HL-60 (cell line): ENCODE data around the gene NEBL.

ENCODE experiments used
- DNase-seq, 2 experiments: peaks; one replicate each; pipeline ENCODE4 v3.0.0-alpha.2; 2010 to 2020; ENCODE audit warnings: low read depth in 1 of 2, low spot score in 1 of 2
- H3K27ac ChIP-seq: fragments of 250-450 bp; sonication (Bioruptor Pico); replicated peaks from 2 replicates; pipeline ENCODE4 v1.5.1; 2020; ENCODE audit warnings: mild to moderate bottlenecking, moderate library complexity
- H3K27me3 ChIP-seq: fragments of 250-450 bp; sonication (Bioruptor Pico); 2 replicates; pipeline ENCODE4 v1.5.1; 2021; ENCODE audit warnings: mild to moderate bottlenecking, moderate library complexity; ENCODE audit not compliant: insufficient read depth, poor library complexity, severe bottlenecking
- H3K4me3 ChIP-seq: replicated peaks from 2 replicates; pipeline ENCODE4 v1.5.1; 2011; ENCODE audit warnings: mild to moderate bottlenecking, control low read depth, low read length; ENCODE audit not compliant: insufficient read depth
- CTCF ChIP-seq: IDR thresholded peaks from one replicate; pipeline ENCODE4 v1.5.1; 2011; ENCODE audit warnings: low read length, control low read depth, inconsistent platforms; ENCODE audit not compliant: insufficient read depth
- GABPA ChIP-seq: IDR thresholded peaks from 2 replicates; pipeline ENCODE4 v1.6.1; 2012; ENCODE audit warnings: low read depth
- POLR2AphosphoS5 ChIP-seq: IDR thresholded peaks from 2 replicates; pipeline ENCODE4 v1.6.1; 2012; ENCODE audit warnings: low read depth
- REST ChIP-seq: IDR thresholded peaks from 2 replicates; pipeline ENCODE4 v1.6.1; 2012; ENCODE audit warnings: low read depth; ENCODE audit not compliant: insufficient replicate concordance
- SPI1 ChIP-seq: IDR thresholded peaks from 2 replicates; pipeline ENCODE4 v1.6.1; 2012; ENCODE audit warnings: low read depth, mild to moderate bottlenecking, borderline replicate concordance

NEBL gene

GRCh38 chr10:20883552-20883951 lies 13.6 kb downstream of the NEBL start:
- no peak for TF ChIP-seq SPI1
- TF ChIP-seq REST, result no peak
- TF ChIP-seq POLR2AphosphoS5, result no peak
- no peak for TF ChIP-seq CTCF
- TF ChIP-seq GABPA, result no peak

GRCh38 chr10:20882091-20882490 lies 15.0 kb downstream of the NEBL start:
- DNase-seq, result no peak
- no peak for TF ChIP-seq GABPA
- TF ChIP-seq SPI1, result no peak
- TF ChIP-seq POLR2AphosphoS5, result no peak
- no peak for TF ChIP-seq CTCF
- no peak for TF ChIP-seq REST
- no peaks in the 10 kb centered on the region for H3K27me3 ChIP-seq
- H3K4me3 ChIP-seq, result no peak overlapping the region
- no peak overlapping the region for H3K27ac ChIP-seq

More at GRCh38 chr10:20883552-20883951, 13.6 kb downstream of the NEBL start:
- no peak for DNase-seq
- Histone ChIP-seq H3K27ac (no peak overlapping the region), H3K27me3 (no peaks in the 10 kb centered on the region), H3K4me3 (no peak overlapping the region)

- Histone ChIP-seq H3K27me3 (no peaks in the 10 kb centered on the region), H3K4me3 (no peak overlapping the region), H3K27ac (no peak overlapping the region)
- DNase-seq, result no peak
- TF ChIP-seq REST (no peak), GABPA (no peak), CTCF (no peak), POLR2AphosphoS5 (no peak), SPI1 (no peak)
Measured at GRCh38 chr10:20879136-20879535, 18.0 kb downstream of the NEBL start.
